Smooth muscle cell (in vitro differentiated cells): ENCODE results near the gene HLA-C. TPM values are rescaled to one million over a fixed set of nuclear protein-coding genes. Genes with fewer than 3 reads are reported as not detected.
"Not testable (repeated sequence)": the region's sequence is repeated elsewhere in the genome, so short reads cannot be mapped to it uniquely, and the experiment has no call there.

Experiments used
- DNase-seq: peaks from one replicate; lab custom pipeline; 2025; ENCODE audit not compliant: unreplicated experiment; lab: John Stamatoyannopoulos, UW
- H2AFZ ChIP-seq: fragments of 200-600 bp; sonication (generic); 2 replicates; pipeline ENCODE4 v1.6.0; 2016; ENCODE audit warnings: antibody characterized with exemption, low read depth, mild to moderate bottlenecking
- H3F3A ChIP-seq: fragments of 200-600 bp; sonication (generic); 2 replicates; pipeline ENCODE4 v1.6.0; 2017; ENCODE audit warnings: antibody characterized with exemption, low read depth
- H3K27ac ChIP-seq: fragments of 200-600 bp; sonication (generic); 2 replicates; pipeline ENCODE4 v1.5.1; 2016; ENCODE audit warnings: low read depth, mild to moderate bottlenecking
- H3K27me3 ChIP-seq: fragments of 200-600 bp; sonication (generic); 2 replicates; pipeline ENCODE4 v1.6.1; 2016; ENCODE audit warnings: low read depth, mild to moderate bottlenecking
- H3K36me3 ChIP-seq: fragments of 200-600 bp; sonication (generic); 2 replicates; pipeline ENCODE4 v1.5.1; 2016; ENCODE audit warnings: low read depth
- H3K4me1 ChIP-seq: fragments of 200-600 bp; sonication (generic); 2 replicates; pipeline ENCODE4 v1.5.1; 2016; ENCODE audit warnings: low read depth
- H3K4me2 ChIP-seq: fragments of 200-600 bp; sonication (generic); 2 replicates; pipeline ENCODE4 v1.6.0; 2016; ENCODE audit warnings: mild to moderate bottlenecking
- H3K4me3 ChIP-seq: fragments of 200-600 bp; sonication (generic); 2 replicates; pipeline ENCODE4 v1.5.1; 2016; ENCODE audit warnings: mild to moderate bottlenecking
- H3K79me2 ChIP-seq: fragments of 200-600 bp; sonication (generic); 2 replicates; pipeline ENCODE4 v1.6.0; 2016; ENCODE audit warnings: low read depth, mild to moderate bottlenecking
- H3K9ac ChIP-seq: fragments of 200-600 bp; sonication (generic); 2 replicates; pipeline ENCODE4 v1.6.0; 2016; ENCODE audit warnings: low read depth
- H3K9me3 ChIP-seq: fragments of 200-600 bp; sonication (generic); replicated peaks from 2 replicates; pipeline ENCODE4 v1.5.1; 2016; ENCODE audit warnings: low read depth
- H4K20me1 ChIP-seq: fragments of 200-600 bp; sonication (generic); 2 replicates; pipeline ENCODE4 v1.6.0; 2016; ENCODE audit warnings: low read depth
- CTCF ChIP-seq: fragments of 200-600 bp; sonication (generic); IDR thresholded peaks from 2 replicates; pipeline ENCODE4 v1.5.1; 2017; ENCODE audit warnings: borderline replicate concordance, mild to moderate bottlenecking, antibody characterized with exemption; ENCODE audit not compliant: insufficient read depth, poor library complexity, severe bottlenecking
- WGBS: methylation state at CpG from one replicate; pipeline ENCODE4 v1.1.7; 2016; ENCODE audit warnings: low lambda C conversion rate; 5-methylcytosine and 5-hydroxymethylcytosine counted together
- polyA plus RNA-seq: library from polyadenylated mRNA; unstranded; fragments of >200 nt; fragmentation: Nextera tagmentation; extraction: Ambion mirVana; gene quantifications from 2 replicates; pipeline ENCODE4 v1.2.1, GENCODE V29; 2016
- total RNA-seq: library from RNA; depleted of rRNA; stranded (reverse); fragments of >200 nt; gene quantifications from 2 replicates; pipeline ENCODE4 v1.2.3, GENCODE V29; 2014

The HLA-C gene
- total and polyA plus RNA-seq, 2 experiments from 2014 or later, result 256 to 404 TPM

- Histone ChIP-seq H4K20me1 (no peaks in the 10 kb centered on the region), H3F3A (no peaks in the 10 kb centered on the region), H2AFZ (no peak overlapping the region), H3K9me3 (no peaks in the 10 kb centered on the region), H3K4me3 (no peak overlapping the region), H3K4me2 (no peak overlapping the region), H3K4me1 (no peaks in the 10 kb centered on the region), H3K79me2 (no peaks in the 10 kb centered on the region), H3K27ac (no peak overlapping the region), H3K27me3 (peaks cover 15% of the 10 kb centered on the region), H3K9ac (no peak overlapping the region), H3K36me3 (no peaks in the 10 kb centered on the region)
- no peak for TF ChIP-seq CTCF
- DNase-seq, result no peak
- WGBS, result 82% methylated on average over 2 of the region's 2 CpGs
Observed at GRCh38 chr6:31285982-31286381, 14.1 kb upstream of the HLA-C start.

- no peaks in the 10 kb centered on the region for H3K79me2 ChIP-seq
- H3K36me3 ChIP-seq, result no peaks in the 10 kb centered on the region
- peaks cover 15% of the 10 kb centered on the region for H3K27me3 ChIP-seq
- no peak overlapping the region for H3K4me2 ChIP-seq
- H3F3A ChIP-seq, result no peaks in the 10 kb centered on the region
- no peaks in the 10 kb centered on the region for H4K20me1 ChIP-seq
- TF ChIP-seq CTCF, result no peak
- H3K4me1 ChIP-seq, result no peaks in the 10 kb centered on the region
- H3K4me3 ChIP-seq, result no peak overlapping the region
- no peaks in the 10 kb centered on the region for H3K9me3 ChIP-seq
- DNase-seq, result no peak
- WGBS, result 96% methylated on average over 3 of the region's 3 CpGs
- no peak overlapping the region for H3K9ac ChIP-seq
- H3K27ac ChIP-seq, result no peak overlapping the region
- no peak overlapping the region for H2AFZ ChIP-seq
Observed at GRCh38 chr6:31285486-31285885, 13.6 kb upstream of the HLA-C start.

- H3K27ac ChIP-seq, H3K36me3 ChIP-seq, H3K79me2 ChIP-seq, H2AFZ ChIP-seq, H3K9me3 ChIP-seq, DNase-seq, H3K4me2 ChIP-seq, H4K20me1 ChIP-seq, H3F3A ChIP-seq, H3K4me3 ChIP-seq, H3K4me1 ChIP-seq, H3K9ac ChIP-seq: not testable (repeated sequence)
- WGBS, result 72% methylated on average over 3 of the region's 3 CpGs
- H3K27me3 ChIP-seq, result peaks cover 10% of the 10 kb centered on the region
Observed at GRCh38 chr6:31279647-31280046, 7.8 kb upstream of the HLA-C start.

- peak overlapping the region; percentile 89 for H3K4me2 ChIP-seq
- H3K4me3 ChIP-seq, result no peak overlapping the region
- peaks cover 14% of the 10 kb centered on the region for H4K20me1 ChIP-seq
- H3K27me3 ChIP-seq, result peaks cover 14% of the 10 kb centered on the region
- peaks cover 4% of the 10 kb centered on the region for H3K4me1 ChIP-seq
- no peaks in the 10 kb centered on the region for H3F3A ChIP-seq
- H3K9ac ChIP-seq, result no peak overlapping the region
- whole genome bisulfite sequencing, result 64% methylated on average over 9 of the region's 10 CpGs
- no peaks in the 10 kb centered on the region for H3K79me2 ChIP-seq
- no peaks in the 10 kb centered on the region for H3K36me3 ChIP-seq
- no peaks in the 10 kb centered on the region for H3K9me3 ChIP-seq
- TF ChIP-seq CTCF, result no peak
- DNase-seq, result no peak
- H2AFZ ChIP-seq, result peak overlapping the region; percentile 90
- H3K27ac ChIP-seq, result no peak overlapping the region
Observed at GRCh38 chr6:31272836-31273626, 1.1 kb upstream of the HLA-C start.
